ENCODE measurements around the gene USP26.

GRCh38 chrX:133042260-133042659 is 54.6 kb downstream of the USP26 start:
- TF ChIP-seq CTCF (IDR thresholded peaks at IDR 0.05; ENCODE audit: low read depth, low read length, poor library complexity, severe bottlenecking) = no peak
- no peak for TF ChIP-seq EZH2phosphoT487 (IDR thresholded peaks at IDR 0.05; ENCODE audit: borderline replicate concordance, low read length)

Measured in DOHH2 (cell line).